SJSA1 (cell line): ENCODE results near the gene MYOG. TPM values are rescaled to one million over a fixed set of nuclear protein-coding genes. Genes with fewer than 3 reads are reported as not detected.

ENCODE experiments used
- DNase-seq, 2 experiments: peaks; one replicate each; pipeline ENCODE4 v3.0.0-alpha.2; 2015 to 2020; ENCODE audit warnings: low spot score in 2 of 2, low read depth in 1 of 2
- H3K27ac ChIP-seq: fragments of 250-450 bp; sonication (Bioruptor Pico); 2 replicates; pipeline ENCODE4 v1.5.1; 2020; ENCODE audit warnings: mild to moderate bottlenecking, moderate library complexity
- H3K27me3 ChIP-seq: fragments of 250-450 bp; sonication (Bioruptor Pico); replicated peaks from 2 replicates; pipeline ENCODE4 v1.5.1; 2020; ENCODE audit warnings: mild to moderate bottlenecking, moderate library complexity
- H3K36me3 ChIP-seq: fragments of 250-450 bp; sonication (Bioruptor Pico); 2 replicates; pipeline ENCODE4 v1.5.1; 2020; ENCODE audit warnings: mild to moderate bottlenecking
- H3K4me1 ChIP-seq: fragments of 250-450 bp; sonication (Bioruptor Pico); replicated peaks from 2 replicates; pipeline ENCODE4 v1.6.1; 2021; ENCODE audit warnings: mild to moderate bottlenecking
- H3K4me3 ChIP-seq: fragments of 250-450 bp; sonication (Bioruptor Pico); 2 replicates; pipeline ENCODE4 v1.5.1; 2020; ENCODE audit warnings: mild to moderate bottlenecking
- H3K9me3 ChIP-seq: fragments of 250-450 bp; sonication (Bioruptor Pico); replicated peaks from 2 replicates; pipeline ENCODE4 v1.5.1; 2020; ENCODE audit warnings: mild to moderate bottlenecking
- total RNA-seq: library from RNA; depleted of rRNA; stranded (reverse); fragments of >200 nt; shearing (Covaris generic); gene quantifications from 2 replicates; pipeline ENCODE4 v1.2.3, GENCODE V29; 2014

MYOG gene
- total RNA-seq, 1 experiment from 2014 or later, result not detected

DNA sequence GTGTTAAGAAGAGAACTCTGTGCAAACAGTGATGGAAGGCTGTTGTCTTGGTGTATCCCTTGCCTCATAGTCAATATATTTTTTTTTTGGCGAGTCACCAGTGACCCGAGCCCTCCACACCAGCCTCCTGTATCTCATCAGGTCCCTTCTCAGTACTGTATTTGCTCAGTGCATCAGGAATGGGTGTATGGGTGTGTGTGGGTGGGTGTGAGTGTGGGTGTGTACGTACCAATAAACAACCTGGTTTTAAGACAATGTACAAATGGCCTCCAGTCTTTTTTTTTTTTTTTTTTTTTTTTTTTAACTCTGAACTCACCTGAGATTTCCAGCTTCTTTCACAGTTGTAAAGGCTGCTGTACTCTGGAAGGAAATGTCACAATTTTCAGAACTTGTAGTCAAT is 7.3 kb downstream of the MYOG start:
- Histone ChIP-seq H3K36me3 (no peaks in the 10 kb centered on the region), H3K4me1 (no peaks in the 10 kb centered on the region), H3K9me3 (no peaks in the 10 kb centered on the region), H3K27me3 (peaks cover 16% of the 10 kb centered on the region), H3K27ac (no peak overlapping the region), H3K4me3 (no peak overlapping the region)
- no peak for DNase-seq

DNA sequence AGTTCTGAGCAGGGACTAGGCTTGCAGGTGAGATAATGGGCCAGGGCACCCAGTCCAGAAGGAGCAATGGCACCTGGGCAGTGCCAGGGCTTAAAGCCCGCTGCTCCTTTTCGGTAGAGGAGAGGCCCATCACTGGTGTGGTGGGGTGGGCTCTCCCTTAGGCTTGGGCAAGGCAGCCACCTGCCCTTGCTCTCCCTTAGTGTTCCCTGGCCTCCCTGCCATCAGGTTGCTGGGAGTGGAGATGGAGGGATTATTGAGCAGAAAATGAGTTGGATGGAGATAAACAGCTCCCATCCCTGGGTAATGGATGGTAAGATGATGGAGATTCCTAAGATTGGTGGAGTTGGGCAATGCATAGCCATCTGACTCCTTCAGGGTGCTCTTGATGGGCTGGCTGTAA is 7.9 kb downstream of the MYOG start:
- no peaks in the 10 kb centered on the region for H3K36me3 ChIP-seq
- peaks cover 19% of the 10 kb centered on the region for H3K27me3 ChIP-seq
- no peak for DNase-seq
- no peak overlapping the region for H3K4me3 ChIP-seq
- no peaks in the 10 kb centered on the region for H3K9me3 ChIP-seq
- no peaks in the 10 kb centered on the region for H3K4me1 ChIP-seq
- H3K27ac ChIP-seq, result no peak overlapping the region

DNA sequence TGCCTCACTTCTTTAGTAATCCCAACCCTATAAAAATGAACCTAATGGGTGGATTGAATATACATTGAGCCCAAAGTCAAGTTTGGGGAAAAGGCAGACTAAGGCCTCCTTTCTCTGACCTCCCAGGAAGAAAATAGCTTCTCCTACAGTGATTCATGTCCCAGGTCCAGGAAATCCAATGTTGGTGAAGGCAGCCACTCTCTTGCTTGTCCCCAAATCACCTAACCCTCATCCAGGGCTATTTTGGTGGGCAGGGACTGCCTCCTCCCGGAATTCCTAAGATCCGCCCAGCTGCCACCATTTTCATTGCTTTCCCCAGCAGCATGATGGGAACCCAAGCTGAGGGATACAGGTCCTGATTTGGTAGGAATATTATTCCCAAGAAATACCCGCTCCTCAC is 8.4 kb downstream of the MYOG start:
- H3K4me3 ChIP-seq, result no peak overlapping the region
- DNase-seq, result no peak
- H3K9me3 ChIP-seq, result no peaks in the 10 kb centered on the region
- no peak overlapping the region for H3K27ac ChIP-seq
- no peaks in the 10 kb centered on the region for H3K4me1 ChIP-seq
- H3K36me3 ChIP-seq, result no peaks in the 10 kb centered on the region
- peaks cover 21% of the 10 kb centered on the region for H3K27me3 ChIP-seq

DNA sequence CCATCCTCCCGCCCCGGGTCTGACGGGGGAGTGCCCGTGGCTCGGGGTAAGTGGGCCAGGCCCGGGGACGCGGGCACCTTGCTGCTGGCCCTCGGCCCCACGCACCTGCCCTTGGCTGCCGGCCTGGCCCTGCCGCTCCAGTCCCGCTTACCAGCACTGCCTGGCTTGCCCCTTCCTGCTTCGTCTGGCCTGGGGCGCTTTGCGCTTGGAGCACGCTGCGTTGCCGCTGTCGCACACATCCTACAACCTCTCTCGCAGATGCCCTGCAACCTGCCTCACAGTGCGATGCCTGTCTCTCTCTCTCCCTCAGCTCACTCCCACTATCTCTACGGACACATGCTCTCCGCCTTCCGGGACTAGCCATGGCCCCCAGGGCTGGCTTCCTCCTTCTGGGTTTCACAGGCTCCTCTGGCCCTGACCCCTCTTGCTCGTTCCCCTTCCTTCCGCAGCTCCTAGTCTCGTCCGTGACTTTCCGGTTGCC is 9.7 kb downstream of the MYOG start:
- DNase-seq, result no peak
- peaks cover 17% of the 10 kb centered on the region for H3K27me3 ChIP-seq
- H3K4me1 ChIP-seq, result no peaks in the 10 kb centered on the region
- no peaks in the 10 kb centered on the region for H3K9me3 ChIP-seq
- H3K27ac ChIP-seq, result no peak overlapping the region
- H3K4me3 ChIP-seq, result no peak overlapping the region
- no peaks in the 10 kb centered on the region for H3K36me3 ChIP-seq

DNA sequence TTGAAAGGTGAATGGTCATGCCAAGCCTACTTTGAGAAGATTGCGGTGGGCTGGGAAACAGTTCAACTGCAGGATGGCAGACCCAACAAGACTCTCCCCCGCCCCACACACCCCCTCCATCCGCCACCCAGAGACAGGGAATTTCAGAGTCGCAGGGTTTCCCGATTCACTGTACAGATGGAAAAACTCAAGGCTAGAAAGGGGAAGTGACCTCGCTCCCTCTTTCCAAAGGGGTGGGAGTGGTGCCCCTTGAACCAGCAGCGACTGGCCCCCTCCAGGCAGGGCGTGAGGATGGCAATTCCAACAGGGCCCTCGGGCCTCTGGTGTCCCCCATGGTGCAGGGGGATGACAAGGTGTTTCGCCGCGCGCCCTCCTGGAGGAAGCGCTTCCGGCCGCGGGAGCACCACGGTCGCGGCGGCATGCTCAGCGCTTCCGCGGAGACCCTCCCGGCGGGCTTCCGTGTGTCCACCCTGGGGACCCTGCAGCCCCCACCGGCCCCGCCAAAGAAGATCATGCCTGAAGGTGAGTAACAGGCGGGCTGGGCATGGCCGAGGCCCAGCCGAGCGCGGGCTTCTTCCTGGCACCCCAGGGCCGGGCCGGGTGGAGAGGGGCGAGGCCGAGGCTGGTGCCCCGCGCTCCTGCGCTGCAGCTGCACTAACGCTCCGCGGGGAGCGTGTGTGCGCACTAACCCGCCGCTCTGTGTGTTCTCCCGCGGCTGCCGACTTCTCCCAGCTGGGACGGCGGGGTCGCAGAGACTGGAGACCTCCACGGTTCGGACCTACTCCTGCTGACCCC is 10.4 kb downstream of the MYOG start:
- Histone ChIP-seq H3K4me3 (no peak overlapping the region), H3K27me3 (0 out of 2 replicates have a peak, but pooled peaks cover 12% of the 10 kb centered on the region), H3K9me3 (no peaks in the 10 kb centered on the region), H3K27ac (no peak overlapping the region), H3K4me1 (no peaks in the 10 kb centered on the region), H3K36me3 (no peaks in the 10 kb centered on the region)
- no peak for DNase-seq

DNA sequence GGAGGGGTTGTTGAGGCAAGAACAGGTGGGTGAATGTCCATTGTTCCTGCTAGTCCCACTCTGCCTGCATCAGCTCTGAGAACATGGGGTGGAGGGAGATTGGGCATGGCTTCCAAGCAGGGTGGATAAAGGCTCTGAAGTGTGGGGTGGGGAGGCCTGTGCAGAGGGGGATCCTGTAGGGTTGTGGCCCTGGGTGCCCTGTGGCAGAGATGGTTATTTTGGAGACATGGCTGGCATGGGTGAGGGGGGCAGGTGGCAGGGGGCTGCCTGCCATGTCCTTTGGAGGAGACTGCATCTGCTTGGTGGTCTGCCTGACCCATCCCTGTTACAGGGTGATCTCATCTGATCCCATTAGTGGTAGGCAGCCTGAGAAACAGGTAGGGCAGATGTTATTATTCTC is 11.2 kb downstream of the MYOG start:
- 0 out of 2 replicates have a peak, but pooled peaks cover 12% of the 10 kb centered on the region for H3K27me3 ChIP-seq
- H3K4me1 ChIP-seq, result no peaks in the 10 kb centered on the region
- H3K9me3 ChIP-seq, result no peaks in the 10 kb centered on the region
- no peak for DNase-seq
- no peak overlapping the region for H3K27ac ChIP-seq
- no peak overlapping the region for H3K4me3 ChIP-seq
- H3K36me3 ChIP-seq, result no peaks in the 10 kb centered on the region

DNA sequence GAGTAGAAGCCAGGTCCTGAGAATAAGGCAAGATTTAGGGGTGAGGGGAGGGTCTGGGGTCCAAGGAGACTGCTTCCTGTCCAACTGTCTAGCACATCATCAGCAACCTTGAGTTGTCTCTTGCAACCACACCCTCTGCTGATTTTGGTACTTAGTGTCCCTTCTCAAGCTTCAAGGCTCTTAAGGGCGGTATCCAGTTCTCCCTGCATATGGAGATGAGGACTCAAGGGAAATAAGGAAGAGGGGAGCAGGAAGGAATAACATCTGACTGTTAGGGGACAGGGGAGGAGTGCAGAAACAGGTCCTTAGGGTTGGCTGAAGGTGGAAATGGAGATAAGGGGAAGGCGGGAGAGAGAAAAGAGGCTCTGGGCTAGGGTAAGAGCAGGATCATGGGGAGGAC is 12.3 kb downstream of the MYOG start:
- H3K4me1 ChIP-seq, result no peaks in the 10 kb centered on the region
- H3K36me3 ChIP-seq, result no peaks in the 10 kb centered on the region
- H3K4me3 ChIP-seq, result no peak overlapping the region
- H3K27me3 ChIP-seq, result 0 out of 2 replicates have a peak, but pooled peaks cover 12% of the 10 kb centered on the region
- DNase-seq, result no peak
- no peak overlapping the region for H3K27ac ChIP-seq
- H3K9me3 ChIP-seq, result no peaks in the 10 kb centered on the region

DNA sequence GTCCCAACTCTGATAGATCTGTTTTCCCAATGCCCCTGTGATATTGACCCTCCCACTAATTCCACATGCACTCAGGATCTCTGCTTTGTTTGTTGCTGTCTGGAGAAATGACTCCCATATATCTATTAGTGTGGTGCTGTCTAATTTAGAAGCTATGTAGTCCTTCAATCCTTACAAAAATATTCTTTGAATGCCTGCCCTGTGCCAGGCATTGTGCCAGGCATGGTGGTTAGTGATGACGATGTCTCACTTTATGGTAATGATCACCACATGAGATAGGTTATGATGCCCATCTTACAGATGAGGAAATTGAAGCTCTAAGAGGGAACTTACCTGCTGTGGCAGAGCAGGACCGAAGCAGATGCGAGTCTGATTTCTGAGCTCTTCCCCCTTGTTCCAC is 12.9 kb downstream of the MYOG start:
- Histone ChIP-seq H3K4me3 (no peak overlapping the region), H3K27ac (no peak overlapping the region), H3K9me3 (no peaks in the 10 kb centered on the region), H3K4me1 (no peaks in the 10 kb centered on the region), H3K27me3 (0 out of 2 replicates have a peak, but pooled peaks cover 12% of the 10 kb centered on the region), H3K36me3 (no peaks in the 10 kb centered on the region)
- no peak for DNase-seq

DNA sequence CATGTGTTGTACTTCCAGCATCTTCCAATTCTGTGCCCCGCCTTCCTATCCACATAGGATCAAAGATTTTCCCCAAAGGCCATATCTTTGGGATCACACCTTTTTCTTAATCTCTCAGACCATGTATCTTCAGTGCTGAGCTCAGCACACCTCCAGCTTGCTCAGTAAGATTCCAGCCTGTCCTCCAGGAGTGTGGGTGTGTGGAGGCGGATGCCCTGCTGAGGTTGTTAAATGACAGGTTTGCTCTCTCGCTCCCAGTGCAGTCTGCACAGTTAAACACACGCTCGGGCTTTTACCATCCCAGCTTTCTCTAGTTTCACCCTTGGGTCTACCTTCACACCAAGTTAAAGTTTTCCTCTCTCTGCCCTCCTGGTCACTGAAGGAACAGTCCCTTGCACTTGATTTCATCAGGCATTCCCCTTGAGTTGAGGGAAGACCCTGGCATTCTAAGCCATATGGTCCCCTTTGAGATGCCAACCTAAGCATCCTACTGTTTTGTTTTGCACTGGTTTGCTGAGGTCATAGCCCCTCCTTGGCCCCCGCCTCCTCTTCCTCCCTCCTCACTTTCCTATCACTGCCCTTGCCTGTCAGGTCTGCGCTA is 13.7 kb downstream of the MYOG start:
- Histone ChIP-seq H3K27ac (no peak overlapping the region), H3K9me3 (no peaks in the 10 kb centered on the region), H3K4me1 (no peaks in the 10 kb centered on the region), H3K4me3 (no peak overlapping the region), H3K27me3 (0 out of 2 replicates have a peak, but pooled peaks cover 12% of the 10 kb centered on the region), H3K36me3 (no peaks in the 10 kb centered on the region)
- DNase-seq, result no peak

DNA sequence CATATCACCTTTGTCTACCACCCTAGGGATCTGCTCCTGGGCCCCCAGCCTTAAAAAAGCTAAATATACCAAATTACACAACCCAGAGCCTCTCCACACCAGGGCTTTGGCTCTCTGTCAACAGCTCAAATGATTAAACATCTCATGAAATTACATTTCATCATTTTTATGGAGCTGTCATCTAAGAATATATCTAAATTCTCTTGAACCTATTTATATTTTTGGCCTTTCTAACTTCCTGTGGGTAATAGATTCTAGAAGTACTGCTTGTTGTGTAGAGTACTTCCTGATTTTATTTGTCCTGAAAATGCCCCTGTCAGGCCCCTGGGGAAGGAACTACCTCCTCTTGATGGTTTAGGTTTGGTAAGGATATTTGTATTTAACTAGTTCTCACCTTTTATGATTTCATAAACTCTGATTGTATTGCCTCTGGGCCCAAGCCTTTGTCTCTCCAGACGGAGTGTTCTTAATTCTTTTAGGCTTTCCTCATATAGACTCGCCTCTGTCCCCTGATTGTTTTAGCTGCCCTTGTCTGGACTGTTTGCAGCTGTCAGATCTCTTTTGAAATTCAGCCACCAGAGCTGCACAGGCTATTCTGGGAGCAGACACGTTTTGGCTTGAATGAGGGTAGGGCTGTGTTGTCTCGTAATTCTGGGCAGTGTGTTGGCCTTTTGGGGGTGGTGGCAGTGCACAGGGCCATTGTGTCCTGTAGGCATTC is 16.6 kb downstream of the MYOG start:
- no peak for DNase-seq
- H3K36me3 ChIP-seq, result no peaks in the 10 kb centered on the region
- H3K27ac ChIP-seq, result no peak overlapping the region
- H3K4me1 ChIP-seq, result no peaks in the 10 kb centered on the region
- no peaks in the 10 kb centered on the region for H3K9me3 ChIP-seq
- 0 out of 2 replicates have a peak, but pooled peaks cover 14% of the 10 kb centered on the region for H3K27me3 ChIP-seq
- H3K4me3 ChIP-seq, result no peak overlapping the region

DNA sequence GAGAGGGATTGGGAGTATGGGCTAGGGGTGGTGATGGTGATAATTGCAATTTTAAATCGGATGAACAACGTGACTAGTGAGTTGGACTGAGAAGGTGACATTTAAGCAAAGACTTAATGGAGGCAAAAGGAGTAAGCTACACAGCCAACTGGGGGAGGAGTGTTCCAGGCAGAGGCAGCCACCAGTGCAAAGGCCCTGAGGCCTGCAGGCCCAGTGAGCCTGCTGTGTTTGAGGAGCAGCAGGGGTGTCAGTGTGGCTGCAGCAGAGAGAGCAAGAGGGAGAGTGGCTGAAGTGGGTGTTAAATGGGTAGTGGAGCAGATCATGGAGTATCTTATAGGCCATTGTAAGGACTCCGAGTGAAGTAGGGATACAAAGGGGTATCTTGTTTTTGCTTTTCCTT is 18.8 kb downstream of the MYOG start:
- DNase-seq, result no peak
- Histone ChIP-seq H3K9me3 (no peaks in the 10 kb centered on the region), H3K36me3 (no peaks in the 10 kb centered on the region), H3K27me3 (0 out of 2 replicates have a peak, but pooled peaks cover 2% of the 10 kb centered on the region), H3K27ac (no peak overlapping the region), H3K4me3 (no peak overlapping the region), H3K4me1 (no peaks in the 10 kb centered on the region)

DNA sequence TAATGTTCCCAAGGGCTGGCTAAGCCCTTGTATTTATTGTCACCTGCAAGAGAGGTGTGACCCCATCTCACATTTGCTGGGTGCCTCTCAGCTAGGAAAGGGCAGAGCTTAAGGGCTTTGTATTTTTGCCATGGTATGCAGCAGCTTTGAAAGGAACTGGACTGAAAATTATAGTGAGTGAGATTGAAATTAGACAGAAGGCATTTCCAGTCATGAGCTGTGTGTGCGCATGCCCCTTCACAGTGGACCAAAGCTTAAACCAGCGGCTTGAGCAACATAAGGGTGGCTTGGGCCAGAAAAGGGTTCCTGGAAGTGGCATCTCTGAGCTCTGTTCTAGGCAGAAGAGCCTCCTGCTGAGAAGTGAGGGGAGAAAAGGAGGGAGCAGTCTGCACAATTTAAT is 19.8 kb downstream of the MYOG start:
- H3K27ac ChIP-seq, result no peak overlapping the region
- H3K9me3 ChIP-seq, result no peaks in the 10 kb centered on the region
- H3K27me3 ChIP-seq, result 0 out of 2 replicates have a peak, but pooled peaks cover 2% of the 10 kb centered on the region
- H3K4me1 ChIP-seq, result no peaks in the 10 kb centered on the region
- no peak for DNase-seq
- no peak overlapping the region for H3K4me3 ChIP-seq
- no peaks in the 10 kb centered on the region for H3K36me3 ChIP-seq

DNA sequence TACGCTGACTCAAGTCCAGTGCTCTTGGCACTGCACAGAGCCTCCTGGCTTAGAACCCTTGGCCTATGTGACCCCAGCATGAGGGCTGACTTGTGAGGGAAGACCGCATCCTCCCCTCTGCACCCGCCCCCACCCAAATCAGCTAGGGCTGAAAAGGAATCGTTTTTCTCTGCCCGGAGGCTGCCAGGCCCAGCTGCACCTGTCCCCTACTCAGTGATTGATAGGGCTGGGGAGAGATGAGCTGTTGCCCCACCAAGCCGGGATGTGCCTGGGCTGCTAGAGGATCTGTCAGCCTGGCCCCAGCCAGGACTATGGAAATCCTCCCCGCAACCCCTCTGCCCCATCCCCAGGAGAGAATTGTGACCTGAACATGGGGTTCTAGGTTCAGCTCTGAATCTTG is 20.6 kb downstream of the MYOG start:
- Histone ChIP-seq H3K4me1 (no peaks in the 10 kb centered on the region), H3K4me3 (no peak overlapping the region), H3K27ac (no peak overlapping the region), H3K9me3 (no peaks in the 10 kb centered on the region), H3K36me3 (no peaks in the 10 kb centered on the region), H3K27me3 (0 out of 2 replicates have a peak, but pooled peaks cover 2% of the 10 kb centered on the region)
- no peak for DNase-seq

DNA sequence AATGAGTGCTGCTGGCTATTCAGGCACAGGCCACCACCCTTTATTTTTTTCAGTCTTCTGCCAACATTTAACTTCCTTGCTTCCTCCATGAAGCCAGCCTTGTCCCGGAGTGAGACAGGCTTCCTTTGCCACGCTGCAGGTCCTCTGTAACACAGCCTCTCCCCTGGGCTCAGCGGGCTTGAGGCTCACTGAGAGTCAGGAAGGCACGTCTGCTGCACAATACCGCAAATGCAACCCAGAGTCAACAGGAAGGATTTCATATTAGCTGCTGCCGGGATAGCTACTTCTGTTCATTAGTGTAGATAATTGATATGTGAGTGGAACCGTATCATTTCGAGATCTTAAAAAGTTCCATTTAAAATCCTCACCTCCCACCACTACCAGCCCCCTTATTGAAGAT is 22.5 kb downstream of the MYOG start:
- no peak for DNase-seq
- H3K27me3 ChIP-seq, result 0 out of 2 replicates have a peak, but pooled peaks cover 2% of the 10 kb centered on the region
- no peaks in the 10 kb centered on the region for H3K9me3 ChIP-seq
- no peaks in the 10 kb centered on the region for H3K36me3 ChIP-seq
- H3K4me3 ChIP-seq, result no peak overlapping the region
- H3K4me1 ChIP-seq, result no peaks in the 10 kb centered on the region
- H3K27ac ChIP-seq, result no peak overlapping the region
